SKM-1 treated with dmso at 0.1 percent for 144 hours (cell line): ENCODE measurements around the gene ZNF618.

Experiments used
- DNase-seq: peaks from one replicate; lab custom pipeline; 2025; ENCODE audit not compliant: unreplicated experiment; lab: John Stamatoyannopoulos, UW

ZNF618 gene

DNA sequence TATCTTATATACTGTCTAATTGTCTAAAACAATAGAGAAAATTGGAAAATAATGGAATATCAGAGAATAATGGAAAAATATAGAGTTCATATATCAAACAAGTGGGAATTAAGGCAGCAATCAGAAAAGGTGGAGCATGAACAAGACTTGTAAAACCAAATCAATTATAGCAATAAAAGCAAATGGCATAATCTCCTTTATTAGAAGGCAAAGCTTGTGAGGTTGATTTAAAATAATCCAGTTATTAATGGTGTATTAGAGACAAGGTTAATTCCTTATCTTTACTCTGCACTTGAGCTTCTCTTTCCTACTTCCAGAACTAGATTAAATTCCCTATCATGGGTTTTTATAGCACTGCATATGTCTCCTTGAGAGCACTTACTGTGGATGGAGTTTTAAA lies 137.9 kb downstream of the ZNF618 start:
- DNase-seq, result no peak

DNA sequence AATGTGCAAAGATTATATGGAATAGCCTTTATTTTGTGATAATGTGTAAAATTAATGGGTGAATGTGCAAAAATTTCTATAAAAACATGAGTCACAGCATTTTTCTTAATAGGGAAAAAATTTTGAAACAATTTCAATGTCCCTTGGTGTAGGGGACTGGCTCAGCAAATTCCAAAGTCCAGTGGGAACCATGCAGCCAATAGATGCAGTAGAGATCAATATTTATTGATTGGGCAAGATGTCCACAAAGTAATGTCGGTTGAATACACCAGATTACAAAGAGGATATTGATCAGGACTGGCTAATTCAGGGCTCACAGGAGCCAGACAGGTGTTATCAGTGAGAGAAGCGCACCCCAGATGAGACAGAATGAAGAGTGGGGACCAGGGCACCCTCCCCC lies 139.5 kb downstream of the ZNF618 start:
- DNase-seq, result no peak

DNA sequence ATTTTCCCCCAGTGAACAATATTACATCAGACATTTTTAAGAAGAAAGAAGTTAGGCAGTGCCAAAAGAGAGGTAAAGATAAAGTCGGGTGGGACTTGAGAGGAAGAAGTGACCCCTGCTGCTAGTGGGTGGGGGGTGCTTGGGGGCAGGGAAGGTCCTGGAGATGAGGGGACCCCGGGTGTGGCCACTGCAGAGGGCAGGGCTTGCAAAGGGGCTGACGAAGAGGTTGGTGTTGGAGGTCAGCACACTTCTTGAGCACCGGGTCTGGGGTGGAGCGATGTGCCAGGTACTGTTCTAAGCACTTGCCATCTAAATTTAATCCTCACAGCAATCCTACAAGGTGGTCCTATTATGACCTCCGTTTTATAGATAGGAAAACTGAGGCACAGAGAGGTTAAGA lies 140.0 kb downstream of the ZNF618 start:
- DNase-seq, result no peak

DNA sequence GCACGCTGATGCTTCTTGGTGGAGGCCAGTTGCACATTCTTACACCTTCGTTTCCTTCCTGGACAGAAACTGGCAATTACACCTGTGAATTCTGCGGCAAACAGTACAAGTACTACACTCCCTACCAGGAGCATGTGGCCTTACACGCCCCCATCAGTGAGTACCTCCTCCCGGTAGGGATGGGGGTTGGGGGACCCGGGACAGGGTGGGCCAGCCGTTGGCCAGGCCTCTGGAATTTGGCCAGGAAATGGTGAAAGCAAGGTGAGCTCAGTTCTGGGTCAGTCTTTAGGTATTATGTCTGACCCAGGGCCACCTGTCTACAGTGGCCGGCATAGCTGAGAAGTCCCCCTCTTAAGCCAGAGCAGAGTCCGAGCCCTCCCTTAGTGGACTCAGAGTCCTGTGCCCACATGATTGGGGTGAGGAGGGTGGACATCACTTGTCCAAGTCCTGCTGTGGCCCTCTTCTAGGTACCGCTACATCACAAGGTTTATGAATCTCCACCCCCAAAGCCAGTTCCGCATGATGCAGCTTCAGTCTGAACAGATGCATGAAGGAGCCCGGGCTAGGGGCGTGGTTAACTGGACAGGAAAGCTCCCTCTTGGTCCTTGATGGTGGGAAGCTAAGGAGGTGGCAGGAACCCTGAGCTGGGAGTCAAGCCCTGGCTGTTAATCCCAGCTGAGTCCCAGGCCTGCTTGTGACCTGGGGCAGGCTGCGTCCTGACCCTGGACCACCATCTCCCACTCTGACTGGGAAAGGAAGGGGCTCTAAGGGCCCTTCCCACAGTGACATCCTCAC lies 140.7 kb downstream of the ZNF618 start:
- DNase-seq, result no peak

DNA sequence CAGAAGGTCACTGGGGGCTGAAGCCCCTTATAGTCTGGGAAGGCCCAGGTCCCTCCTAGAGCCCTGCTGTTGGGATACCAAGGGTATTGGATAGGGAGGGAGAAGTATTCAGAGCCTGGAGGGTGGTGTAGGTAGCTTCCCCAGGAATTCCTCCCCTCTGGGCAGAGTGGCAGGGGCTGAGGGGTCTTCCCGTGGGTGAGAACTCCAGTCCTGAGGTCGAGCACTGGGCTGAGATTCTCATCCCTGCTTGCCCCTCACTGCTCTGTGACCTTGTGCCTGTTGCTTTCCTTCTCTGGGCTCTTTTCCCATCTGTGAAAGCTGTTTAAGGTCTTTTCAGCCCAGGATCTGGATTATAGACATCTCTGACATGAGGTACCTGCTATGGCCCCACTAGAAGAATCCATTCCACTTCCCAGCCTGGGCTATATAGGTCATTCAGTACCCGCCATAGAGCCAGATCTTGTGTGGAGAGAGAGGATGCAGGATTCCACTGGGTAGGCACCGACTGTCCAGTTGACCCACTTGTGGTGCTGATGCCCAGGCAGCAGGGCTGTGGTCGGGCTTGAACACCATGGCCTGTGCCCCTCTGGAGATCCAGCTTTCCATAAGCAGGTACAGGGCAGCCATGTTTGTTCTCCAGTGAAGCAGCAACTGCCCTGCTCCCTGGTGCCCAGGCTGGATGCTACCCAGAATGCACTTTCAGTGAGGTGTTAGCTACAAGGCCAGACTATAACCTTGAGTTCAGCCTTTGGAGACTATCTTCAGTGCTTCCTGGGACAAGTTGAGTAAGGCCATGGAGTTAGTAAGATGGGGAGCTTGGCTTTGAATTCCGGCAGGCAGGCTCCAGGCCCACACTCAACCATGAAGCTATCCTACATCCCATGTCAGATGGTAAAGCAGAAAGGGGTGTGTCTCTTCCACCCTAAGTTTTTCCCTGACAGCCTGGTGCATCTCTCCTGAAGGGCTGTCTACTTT lies 141.9 kb downstream of the ZNF618 start:
- no peak for DNase-seq

DNA sequence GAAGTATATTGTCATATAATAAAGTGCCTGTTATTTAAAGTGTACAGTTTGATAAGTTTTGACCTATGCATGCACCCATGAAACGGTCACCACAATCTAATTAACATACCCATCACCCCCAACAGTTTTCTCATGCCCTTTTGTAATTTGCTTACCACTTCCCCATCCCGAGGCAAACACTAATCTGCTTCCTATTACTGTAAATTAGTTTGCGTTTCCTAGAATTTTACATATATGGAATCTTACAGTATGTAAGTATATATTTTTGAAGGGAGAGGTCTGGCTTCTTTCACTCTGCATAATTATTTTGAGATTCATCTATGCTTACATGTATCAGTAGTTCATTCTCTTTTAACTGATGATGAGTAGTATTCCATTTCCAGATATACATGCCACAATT lies 145.5 kb downstream of the ZNF618 start:
- DNase-seq, result no peak

DNA sequence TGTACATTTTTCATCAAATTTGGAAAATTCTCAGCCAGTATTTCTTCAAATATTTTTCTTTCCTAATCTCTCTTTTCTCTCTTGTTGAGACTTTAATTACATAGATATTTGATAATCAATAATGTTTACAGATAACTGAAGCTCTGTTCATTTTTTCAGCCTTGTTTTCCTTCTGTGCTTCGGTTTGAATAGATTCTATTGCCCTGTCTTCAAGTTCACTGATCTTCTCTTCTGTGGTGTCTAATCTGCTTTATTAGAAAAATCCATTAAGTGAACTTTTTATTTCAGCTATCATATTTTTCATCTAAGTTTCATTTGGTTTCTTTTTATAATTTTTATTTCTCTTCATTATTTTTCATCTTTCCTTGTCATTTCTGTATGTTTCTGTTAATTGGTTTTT lies 147.9 kb downstream of the ZNF618 start:
- DNase-seq, result no peak

DNA sequence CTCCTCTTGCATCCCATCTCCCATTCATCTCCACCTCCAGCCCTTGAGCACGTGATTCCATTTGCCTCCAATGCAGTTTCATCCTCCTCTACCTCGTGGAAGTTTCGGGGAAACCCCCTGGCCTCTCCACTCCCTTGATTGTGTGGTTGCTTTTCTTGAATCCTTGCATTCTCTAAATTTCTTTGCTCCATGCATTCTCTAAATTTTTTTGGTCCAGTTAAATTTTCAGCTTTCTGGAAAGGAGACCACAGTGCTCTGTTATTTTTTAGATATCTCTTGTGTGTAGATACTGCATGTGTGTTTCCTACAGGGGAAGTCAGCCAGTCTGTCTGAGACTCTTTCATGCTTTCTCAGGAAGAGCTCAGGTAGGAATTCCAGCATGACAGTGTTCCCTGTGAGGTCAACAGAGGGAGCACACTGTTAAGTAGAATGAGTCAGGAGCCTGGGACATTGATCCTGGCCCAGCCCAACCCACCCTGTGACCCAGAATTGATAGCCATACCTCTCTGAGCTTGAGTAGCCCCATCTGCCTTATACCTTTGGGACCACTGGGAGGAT lies 149.2 kb downstream of the ZNF618 start:
- no peak for DNase-seq

DNA sequence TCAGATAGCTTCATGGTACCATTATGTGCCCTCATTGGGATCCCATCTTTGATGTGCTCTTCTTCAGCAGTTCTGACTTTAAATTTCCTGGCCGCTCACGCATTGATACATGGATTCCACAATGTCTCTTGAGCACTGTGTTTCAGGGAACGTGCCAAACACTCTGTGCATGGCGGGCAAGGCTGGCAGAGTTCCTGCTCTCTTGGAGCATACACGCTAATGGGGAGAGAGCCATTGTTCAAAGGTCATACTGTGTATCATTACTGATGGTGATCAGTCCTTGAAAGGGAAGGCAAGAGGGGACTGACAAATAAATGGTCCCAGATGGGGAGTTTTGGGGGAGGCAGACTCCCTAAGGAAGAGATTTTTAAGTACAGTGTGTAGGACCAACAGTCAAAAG lies 149.7 kb downstream of the ZNF618 start:
- DNase-seq, result no peak

DNA sequence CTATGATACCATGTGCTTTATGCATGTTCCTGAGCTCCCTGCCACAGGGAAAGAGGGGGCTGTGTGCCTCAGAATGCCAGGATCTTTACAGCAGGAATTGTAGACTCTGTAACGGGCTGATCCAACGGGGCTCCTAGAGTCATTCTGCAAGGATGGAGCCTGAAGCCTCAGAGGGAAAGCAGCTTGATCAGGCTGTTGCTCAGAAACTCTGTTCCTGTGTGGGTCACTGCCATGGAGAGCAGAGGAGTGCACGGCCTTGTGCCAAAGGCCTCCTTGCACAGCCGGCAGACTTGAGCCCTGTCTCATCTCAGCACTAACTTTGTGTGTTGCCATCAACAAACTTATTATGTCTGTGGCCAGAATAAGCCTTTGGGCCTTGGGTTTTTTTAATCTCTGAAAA lies 150.2 kb downstream of the ZNF618 start:
- DNase-seq, result no peak

DNA sequence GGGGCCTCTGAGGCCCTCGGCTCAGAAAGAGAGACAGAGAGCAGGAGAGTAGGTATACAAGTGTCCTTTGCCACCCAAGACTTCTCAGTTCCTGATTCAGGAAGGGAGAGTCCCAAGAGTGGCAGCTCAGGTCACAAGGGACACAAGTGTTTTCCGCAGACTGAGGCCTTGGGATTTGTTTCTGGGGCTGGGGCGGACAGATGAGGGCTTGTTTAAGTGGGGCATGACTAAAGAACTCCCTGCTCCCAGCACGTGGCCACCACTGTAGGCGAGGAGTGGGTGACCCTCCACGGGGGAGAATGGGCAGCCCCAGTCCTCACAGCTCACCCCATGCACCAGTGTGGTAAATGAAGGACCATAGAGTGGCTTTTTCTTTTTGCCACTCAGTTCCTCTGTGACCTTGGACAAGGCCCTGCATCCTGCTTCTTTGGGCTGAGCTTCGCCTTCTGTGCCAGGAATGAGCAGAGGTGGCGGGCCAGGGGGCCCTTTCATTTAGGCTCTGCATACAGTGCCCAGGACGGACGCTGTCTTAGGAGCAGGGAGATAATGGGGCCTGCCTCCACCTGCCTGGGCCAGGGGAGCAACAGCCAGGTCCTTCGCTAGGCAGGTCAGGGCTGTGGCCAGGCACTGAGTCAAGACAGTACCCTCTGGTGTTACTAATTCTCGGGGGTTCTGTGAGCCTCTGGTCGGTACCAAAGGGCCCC lies 151.2 kb downstream of the ZNF618 start:
- no peak for DNase-seq

DNA sequence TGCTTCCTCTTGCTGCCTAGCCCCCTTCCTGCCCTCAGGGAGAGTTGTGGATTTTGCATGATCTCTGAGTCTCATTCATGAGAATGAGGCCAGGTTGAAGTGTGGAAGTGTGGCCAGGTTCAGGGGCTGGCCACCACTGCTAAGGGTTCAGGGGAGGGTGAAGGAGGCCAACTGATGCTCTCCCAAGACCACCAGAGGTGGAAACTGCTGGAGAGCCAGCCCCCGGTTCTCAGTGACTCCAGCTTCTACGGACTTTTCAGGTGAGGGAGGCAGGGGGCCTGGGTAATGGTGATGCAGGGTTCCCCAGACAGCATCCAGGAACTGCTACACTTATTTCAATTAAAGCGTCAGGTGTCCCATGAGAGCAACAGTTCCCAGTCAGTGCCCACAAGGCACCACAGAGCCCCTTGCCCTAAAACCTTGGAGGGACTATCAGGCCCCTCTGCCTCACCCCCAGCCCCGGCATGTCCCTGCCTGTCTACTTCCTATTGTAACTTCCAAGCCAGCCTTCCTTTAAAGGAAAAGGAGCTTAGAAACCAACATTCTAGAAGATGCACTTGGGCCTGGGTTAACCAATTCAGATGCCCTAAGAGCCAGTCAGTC lies 151.9 kb downstream of the ZNF618 start:
- DNase-seq, result no peak

DNA sequence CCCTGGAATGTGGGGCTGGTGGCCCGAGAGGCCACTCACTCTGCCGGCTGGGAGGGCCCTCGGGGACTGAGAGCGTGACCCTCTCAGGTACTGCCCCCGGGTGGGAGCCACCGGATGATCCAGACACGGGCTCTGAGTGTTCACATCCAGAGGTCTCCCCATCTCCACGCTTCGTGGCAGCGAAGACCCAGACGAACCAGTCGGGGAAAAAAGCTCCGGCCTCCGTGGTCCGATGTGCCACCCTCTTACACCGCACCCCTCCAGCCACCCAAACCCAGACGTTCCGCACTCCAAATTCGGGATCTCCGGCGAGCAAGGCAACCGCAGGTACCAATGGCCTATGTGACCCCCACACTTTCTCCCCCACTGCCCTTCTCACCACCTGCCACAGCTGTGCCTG lies 152.5 kb downstream of the ZNF618 start:
- DNase-seq, result no peak

DNA sequence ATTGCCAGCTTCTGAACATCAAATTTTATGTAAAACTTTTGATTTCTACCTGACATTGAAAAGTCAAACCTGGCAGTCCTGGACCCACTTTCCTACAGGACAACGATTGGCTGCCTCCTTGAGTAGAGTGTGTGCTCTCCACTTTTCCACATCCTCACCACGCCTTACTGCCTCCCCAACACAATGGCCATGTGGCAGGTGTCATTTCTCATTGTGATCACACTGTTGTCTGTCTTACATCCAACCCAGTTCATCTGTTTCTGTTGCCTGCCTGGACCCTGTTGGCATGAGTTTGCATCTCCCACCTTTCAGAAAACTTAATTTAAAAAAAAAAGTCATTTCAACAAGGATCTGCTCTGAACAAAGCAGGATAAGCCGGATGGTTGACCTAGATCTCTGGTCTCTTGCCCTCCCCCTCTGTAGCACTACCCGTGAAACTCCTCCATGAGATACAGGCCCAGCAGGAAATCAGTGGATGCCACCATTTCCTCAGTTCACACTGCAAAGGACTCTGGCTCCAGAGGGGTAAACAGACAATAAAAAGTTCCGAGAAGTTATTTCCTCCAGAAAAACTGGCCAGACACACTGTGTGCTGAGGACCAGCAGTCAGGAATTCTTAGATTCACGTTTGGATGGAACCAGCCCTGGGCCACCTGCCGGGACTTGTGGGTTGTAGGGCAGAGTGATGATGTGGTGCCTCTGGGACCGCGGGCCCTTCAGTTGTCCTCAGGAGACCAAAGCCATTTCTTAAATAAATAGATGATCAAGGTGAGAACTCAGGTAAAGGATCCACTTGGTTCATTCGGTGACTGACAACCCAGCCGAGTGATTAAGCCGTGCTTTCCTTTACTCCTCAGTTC lies 153.4 kb downstream of the ZNF618 start:
- no peak for DNase-seq

DNA sequence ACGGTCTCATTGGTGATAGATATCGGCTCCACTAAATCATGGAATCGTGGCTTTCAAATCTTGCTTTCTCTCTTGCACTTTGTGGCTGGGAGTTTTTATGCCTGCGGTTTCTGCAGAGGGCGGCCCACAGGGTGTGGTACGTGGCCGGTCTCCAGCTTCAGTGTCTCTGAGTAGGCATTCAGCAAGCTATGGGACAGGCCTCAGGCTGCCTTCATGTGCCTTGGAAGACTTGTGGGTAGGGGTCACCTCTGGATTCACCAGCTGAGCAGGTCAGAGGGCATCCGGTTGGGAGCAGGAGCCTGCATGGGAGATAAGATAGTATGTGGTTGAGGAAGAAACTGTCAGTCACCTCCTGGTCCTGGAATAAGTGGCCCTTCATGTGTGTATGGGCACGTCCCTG lies 154.3 kb downstream of the ZNF618 start:
- no peak for DNase-seq

DNA sequence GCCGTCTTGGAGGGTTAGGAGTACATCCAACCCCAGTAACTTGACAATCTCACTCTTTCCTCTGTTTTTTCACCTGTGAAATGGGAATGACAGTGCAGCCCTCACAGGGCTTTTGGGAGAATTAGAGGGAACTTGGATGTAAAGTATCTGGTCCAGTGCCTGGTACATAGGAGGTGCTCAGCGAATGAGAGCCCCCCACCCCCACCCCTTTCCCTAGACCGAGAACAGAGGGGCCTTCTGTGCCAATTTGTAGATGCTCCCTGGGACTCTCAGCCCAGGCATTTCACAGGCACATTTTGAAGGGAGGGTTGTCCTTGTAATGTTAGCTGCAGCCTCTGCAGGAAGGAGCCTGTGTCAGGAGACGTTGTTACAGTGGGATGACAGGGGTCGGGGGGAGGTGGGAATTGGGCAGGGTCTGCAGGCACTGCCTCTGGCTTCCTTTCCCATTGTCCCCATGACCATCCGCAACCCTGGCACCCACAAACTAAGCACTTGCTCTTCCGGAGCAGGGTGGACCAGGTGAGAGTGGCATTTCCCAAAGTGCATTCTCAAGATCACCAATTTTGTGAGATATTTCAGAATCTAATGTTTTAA lies 155.0 kb downstream of the ZNF618 start:
- no peak for DNase-seq

DNA sequence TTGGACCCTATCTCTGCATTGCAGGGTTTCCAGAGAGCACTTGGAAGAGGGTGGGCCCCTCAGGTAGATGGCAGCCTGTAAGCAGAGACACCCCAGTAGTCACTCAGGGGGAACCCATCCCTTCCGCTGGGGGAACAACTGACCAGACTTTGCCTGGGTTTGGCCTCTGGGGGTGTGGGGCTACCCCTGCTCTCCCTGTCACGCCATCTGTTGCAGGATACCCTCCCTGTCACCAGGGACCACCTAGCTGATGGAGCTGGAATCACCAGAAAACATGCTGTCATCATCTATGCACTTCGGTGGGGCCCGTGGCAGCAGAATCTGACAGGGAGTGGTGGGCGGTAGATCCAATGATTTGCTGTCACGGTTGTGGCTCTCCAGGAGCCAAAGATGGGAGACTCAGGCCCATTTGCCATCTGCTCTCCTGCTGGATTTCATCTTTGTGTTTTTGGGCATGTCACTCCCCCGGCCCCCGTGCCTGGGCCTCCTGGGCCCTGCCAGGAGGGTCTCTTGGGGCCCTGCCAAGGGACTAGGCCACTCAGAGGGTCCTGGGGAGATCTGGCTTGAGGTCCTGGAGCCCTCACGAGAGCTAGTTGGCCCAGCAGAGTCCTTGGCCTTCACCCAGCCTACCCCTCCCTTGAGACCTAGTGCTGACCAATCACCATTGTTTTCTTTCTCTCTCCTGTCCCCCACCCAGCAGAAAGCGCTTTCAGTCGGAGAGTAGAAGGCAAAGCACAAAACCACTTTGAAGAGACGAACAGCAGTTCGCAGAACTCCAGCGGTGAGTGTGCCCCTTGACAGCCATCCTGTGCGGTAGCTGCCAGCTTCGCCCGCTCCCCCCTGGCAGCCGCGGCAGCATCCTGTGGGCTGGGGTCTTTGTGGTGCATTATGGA lies 156.1 kb downstream of the ZNF618 start:
- no peak for DNase-seq

DNA sequence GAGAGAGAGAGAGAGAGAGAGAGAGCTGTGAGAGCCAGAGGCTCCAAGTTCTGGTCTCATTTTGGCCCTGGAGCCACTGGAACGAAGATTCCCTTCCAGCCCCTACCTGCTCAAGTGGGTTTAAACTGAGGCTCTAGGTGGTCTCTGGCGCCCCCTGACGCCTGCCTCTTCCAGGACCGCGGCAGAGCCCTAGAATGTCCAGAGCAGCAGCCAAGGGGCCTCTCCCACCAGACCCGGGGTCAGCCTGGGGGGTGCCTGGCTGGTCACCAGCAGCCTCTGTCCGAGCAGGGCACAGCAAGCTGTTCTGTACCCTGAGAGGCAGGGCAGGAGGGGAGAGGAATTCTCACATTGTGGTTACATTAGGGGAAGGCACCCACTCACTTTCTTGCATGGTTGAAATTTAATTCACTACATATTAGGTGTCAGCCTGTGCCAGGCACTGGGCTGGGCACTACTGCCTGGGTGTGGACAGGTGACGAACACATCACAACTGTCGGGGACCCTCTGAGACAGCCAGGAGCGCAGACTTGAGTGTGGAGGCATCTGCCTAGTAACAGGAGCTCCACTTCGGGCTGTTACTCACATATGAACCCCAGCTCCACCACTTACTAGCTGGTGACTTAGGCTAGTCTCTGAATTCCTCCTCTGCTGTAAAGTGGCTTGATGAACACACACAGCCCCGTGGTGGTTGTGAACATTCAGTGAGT lies 157.4 kb downstream of the ZNF618 start:
- no peak for DNase-seq
